GM12872 (cell line): ENCODE data around the gene CP.

Experiments
- CTCF ChIP-seq: IDR thresholded peaks from 3 replicates; pipeline ENCODE4 v1.5.1; 2011; ENCODE audit warnings: low read depth, mild to moderate bottlenecking, low read length, moderate library complexity; ENCODE audit not compliant: insufficient read depth

CP gene

GRCh38 chr3:149209431-149209830 is 12.2 kb downstream of the CP start:
- TF ChIP-seq CTCF = no peak

- no peak for TF ChIP-seq CTCF
Measured at GRCh38 chr3:149207475-149207874, 14.2 kb downstream of the CP start.

- TF ChIP-seq CTCF = no peak
Measured at GRCh38 chr3:149204390-149204991, 17.1 kb downstream of the CP start.

- TF ChIP-seq CTCF = no peak
Measured at GRCh38 chr3:149203758-149204157, 17.9 kb downstream of the CP start.

GRCh38 chr3:149199474-149199873 is 22.2 kb downstream of the CP start:
- no peak for TF ChIP-seq CTCF

GRCh38 chr3:149198611-149199010 is 23.0 kb downstream of the CP start:
- no peak for TF ChIP-seq CTCF

- TF ChIP-seq CTCF = no peak
Measured at GRCh38 chr3:149197669-149198068, 24.0 kb downstream of the CP start.
